ENCODE results near the gene LGMN. TPM values are rescaled to one million over a fixed set of nuclear protein-coding genes. Genes with fewer than 3 reads are reported as not detected.
A peak's percentile ranks its signal among the peaks of the same experiment; 100 is the strongest.
"Not testable (repeated sequence)": the region's sequence is repeated elsewhere in the genome, so short reads cannot be mapped to it uniquely, and the experiment has no call there.

LGMN gene
- total RNA-seq, 2 donors from 2014 or later = 70.0 to 107 TPM

DNA sequence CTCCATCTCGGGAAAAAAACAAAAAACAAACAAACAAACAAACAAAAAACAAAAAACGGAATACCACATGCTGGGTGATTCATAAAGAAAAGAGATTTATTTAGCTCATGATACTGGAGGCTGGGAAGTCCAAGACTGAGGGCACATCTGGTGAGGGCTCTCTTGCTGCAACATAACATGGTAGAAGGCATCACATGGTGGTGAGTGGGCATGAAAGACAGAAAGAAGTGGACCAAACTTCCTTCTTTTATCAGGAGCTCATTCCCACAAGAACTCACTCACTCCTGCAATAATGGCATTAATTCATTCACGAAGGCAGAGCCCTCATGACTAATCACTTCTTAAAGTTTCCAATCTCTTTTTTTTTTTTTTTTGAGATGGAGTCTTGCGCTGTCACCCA lies 8.0 kb upstream of the LGMN start:
- Histone ChIP-seq H3K27ac (no peak overlapping the region), H3K36me3 (no peaks in the 10 kb centered on the region), H3K27me3 (no peaks in the 10 kb centered on the region), H3K9ac (ENCODE audit: low read depth in 2 of 2, low read length in 2 of 2) (no peak overlapping the region), H3K9me3 (no peaks in the 10 kb centered on the region), H3K4me3 (no peak overlapping the region), H3K4me1 (no peaks in the 10 kb centered on the region)
- intact Hi-C loops (cut with DNase I) = no loop called here
- DNase-seq = no peak
- TF ChIP-seq, protein P1, sequence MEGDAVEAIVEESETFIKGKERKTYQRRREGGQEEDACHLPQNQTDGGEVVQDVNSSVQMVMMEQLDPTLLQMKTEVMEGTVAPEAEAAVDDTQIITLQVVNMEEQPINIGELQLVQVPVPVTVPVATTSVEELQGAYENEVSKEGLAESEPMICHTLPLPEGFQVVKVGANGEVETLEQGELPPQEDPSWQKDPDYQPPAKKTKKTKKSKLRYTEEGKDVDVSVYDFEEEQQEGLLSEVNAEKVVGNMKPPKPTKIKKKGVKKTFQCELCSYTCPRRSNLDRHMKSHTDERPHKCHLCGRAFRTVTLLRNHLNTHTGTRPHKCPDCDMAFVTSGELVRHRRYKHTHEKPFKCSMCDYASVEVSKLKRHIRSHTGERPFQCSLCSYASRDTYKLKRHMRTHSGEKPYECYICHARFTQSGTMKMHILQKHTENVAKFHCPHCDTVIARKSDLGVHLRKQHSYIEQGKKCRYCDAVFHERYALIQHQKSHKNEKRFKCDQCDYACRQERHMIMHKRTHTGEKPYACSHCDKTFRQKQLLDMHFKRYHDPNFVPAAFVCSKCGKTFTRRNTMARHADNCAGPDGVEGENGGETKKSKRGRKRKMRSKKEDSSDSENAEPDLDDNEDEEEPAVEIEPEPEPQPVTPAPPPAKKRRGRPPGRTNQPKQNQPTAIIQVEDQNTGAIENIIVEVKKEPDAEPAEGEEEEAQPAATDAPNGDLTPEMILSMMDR (IDR thresholded peaks at IDR 0.05) = no peak

DNA sequence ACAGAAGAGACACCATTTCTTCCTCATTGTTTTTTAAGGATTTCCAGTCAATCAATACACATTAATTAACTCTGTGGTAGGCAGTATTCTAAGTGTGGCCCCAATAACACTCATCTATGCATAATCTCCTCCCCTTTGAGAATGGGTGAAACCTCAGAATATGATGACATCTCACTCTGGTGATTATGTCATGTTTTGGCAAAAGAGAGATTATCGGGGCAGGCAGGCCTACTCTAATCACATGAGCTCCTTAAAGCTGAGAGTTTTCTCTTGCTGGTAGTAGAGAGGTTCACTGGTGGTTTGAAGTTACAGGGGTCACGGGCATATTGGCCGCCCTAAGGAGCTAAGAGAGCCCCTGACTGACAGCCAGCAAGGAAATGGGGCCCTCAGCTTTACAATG lies 7.1 kb upstream of the LGMN start:
- intact Hi-C loops (cut with DNase I) = no loop called here
- Histone ChIP-seq H3K4me1 (no peaks in the 10 kb centered on the region), H3K4me3 (no peak overlapping the region), H3K36me3 (no peaks in the 10 kb centered on the region), H3K9me3 (no peaks in the 10 kb centered on the region), H3K27ac (no peak overlapping the region), H3K9ac (ENCODE audit: low read depth in 2 of 2, low read length in 2 of 2) (no peak overlapping the region), H3K27me3 (no peaks in the 10 kb centered on the region)
- no peak for DNase-seq
- TF ChIP-seq, protein P1 (IDR thresholded peaks at IDR 0.05) = no peak

DNA sequence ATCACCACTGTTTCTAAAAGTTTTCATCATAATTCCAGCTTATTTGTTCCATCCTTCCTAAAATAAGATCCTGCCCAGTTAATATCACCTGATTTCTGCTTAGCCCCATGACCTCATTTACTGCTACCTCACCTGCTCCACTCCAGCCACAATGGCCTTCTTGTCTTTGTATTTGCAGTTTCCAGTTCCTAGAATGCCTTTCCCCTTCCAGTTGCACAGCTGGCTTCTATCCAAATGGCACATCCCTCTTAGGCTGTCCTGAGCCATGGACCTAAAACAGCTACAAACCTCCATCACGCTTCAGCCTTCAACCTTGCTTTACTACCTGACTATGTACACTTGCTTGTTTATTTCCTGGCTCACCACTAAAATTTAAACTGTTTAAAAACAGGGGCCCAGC lies 6.5 kb upstream of the LGMN start:
- H3K4me1 ChIP-seq = no peaks in the 10 kb centered on the region
- intact Hi-C loops (cut with DNase I) = no loop called here
- TF ChIP-seq, protein P1 (IDR thresholded peaks at IDR 0.05) = no peak
- no peaks in the 10 kb centered on the region for H3K9me3 ChIP-seq
- H3K9ac ChIP-seq (ENCODE audit: low read depth in 2 of 2, low read length in 2 of 2) = no peak overlapping the region
- H3K4me3 ChIP-seq = no peak overlapping the region
- H3K36me3 ChIP-seq = no peaks in the 10 kb centered on the region
- H3K27ac ChIP-seq = no peak overlapping the region
- no peak for DNase-seq
- no peaks in the 10 kb centered on the region for H3K27me3 ChIP-seq

DNA sequence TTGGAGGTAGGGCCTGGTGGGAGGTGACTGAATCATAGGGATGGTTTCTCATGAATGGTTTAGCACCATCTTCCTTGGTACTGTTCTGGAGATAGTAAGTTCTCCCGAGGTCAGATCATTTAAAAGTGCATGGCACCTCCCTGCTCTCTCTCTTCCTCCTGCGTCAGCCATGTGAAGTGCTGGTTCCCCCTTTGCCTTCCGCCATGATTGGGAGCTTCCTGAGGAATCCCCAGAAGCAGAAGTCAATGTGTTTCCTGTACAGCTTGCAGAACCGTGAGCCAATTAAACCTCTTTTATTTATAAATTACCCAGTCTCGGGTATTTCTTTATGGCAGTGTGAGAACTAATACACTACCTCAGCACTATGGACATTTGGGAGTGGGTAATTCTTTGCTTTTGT lies 4.8 kb upstream of the LGMN start:
- H3K9ac ChIP-seq (ENCODE audit: low read depth in 2 of 2, low read length in 2 of 2) = no peak overlapping the region
- no peaks in the 10 kb centered on the region for H3K4me1 ChIP-seq
- H3K4me3 ChIP-seq = no peak overlapping the region
- H3K36me3 ChIP-seq = no peaks in the 10 kb centered on the region
- no peaks in the 10 kb centered on the region for H3K27me3 ChIP-seq
- DNase-seq = no peak
- intact Hi-C loops (cut with DNase I) = no loop called here
- no peak overlapping the region for H3K27ac ChIP-seq
- TF ChIP-seq, protein P1 (IDR thresholded peaks at IDR 0.05) = no peak
- no peaks in the 10 kb centered on the region for H3K9me3 ChIP-seq

DNA sequence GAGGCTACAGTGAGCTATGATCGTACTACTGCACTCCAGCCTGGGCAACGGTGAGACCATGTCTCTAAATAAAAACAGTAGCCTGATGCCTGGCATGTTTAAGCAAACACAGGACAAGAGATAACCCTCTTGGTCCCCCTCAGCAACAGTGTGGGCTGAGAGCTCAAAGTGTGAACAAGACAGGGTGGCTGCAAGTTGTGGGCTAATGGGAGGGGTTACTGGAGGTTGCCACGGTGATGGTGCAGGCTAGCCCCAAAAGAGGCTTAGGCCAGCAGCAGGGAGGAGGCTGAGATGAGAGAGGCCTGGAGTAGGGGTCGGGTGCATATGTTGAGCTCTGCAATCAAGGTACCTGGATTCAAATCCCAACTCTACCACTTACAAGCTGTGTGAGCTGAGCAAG lies 3.4 kb upstream of the LGMN start:
- intact Hi-C loops (cut with DNase I) = no loop called here
- Histone ChIP-seq H3K4me1 (no peaks in the 10 kb centered on the region), H3K9me3 (no peaks in the 10 kb centered on the region), H3K9ac (ENCODE audit: low read depth in 2 of 2, low read length in 2 of 2) (peak overlapping the region in 1 of 2 donors; percentile 12), H3K27ac (no peak overlapping the region), H3K36me3 (no peaks in the 10 kb centered on the region), H3K4me3 (no peak overlapping the region), H3K27me3 (no peaks in the 10 kb centered on the region)
- DNase-seq = no peak
- TF ChIP-seq, protein P1 (IDR thresholded peaks at IDR 0.05) = no peak

DNA sequence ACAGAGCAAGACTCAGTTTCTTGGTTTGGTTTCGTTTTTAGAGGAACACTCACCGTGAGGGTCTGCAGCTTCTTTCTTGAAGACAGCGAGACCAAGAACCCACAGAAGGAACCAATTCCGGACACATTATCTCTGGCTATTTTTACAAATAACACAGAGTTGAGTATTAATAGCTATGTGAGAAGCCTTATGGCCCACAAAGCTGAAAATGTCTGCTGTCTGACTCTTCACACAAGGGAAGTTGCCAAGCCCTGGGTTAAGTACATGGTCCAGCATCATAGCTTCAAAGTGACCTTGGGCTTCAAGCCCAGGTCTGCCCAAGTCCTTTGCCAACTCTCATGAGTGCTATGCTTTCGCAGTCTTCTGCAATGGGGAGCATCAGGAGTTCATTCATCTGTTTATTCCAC lies 2.6 kb upstream of the LGMN start:
- no peaks in the 10 kb centered on the region for H3K36me3 ChIP-seq
- H3K9me3 ChIP-seq = no peaks in the 10 kb centered on the region
- H3K27ac ChIP-seq = no peak overlapping the region
- no peak for DNase-seq
- H3K4me1 ChIP-seq = no peaks in the 10 kb centered on the region
- H3K4me3 ChIP-seq = no peak overlapping the region
- TF ChIP-seq, protein P1 (IDR thresholded peaks at IDR 0.05) = no peak
- intact Hi-C loops (cut with DNase I) = no loop called here
- H3K27me3 ChIP-seq = no peaks in the 10 kb centered on the region
- H3K9ac ChIP-seq (ENCODE audit: low read depth in 2 of 2, low read length in 2 of 2) = peak overlapping the region in 1 of 2 donors; percentile 2

DNA sequence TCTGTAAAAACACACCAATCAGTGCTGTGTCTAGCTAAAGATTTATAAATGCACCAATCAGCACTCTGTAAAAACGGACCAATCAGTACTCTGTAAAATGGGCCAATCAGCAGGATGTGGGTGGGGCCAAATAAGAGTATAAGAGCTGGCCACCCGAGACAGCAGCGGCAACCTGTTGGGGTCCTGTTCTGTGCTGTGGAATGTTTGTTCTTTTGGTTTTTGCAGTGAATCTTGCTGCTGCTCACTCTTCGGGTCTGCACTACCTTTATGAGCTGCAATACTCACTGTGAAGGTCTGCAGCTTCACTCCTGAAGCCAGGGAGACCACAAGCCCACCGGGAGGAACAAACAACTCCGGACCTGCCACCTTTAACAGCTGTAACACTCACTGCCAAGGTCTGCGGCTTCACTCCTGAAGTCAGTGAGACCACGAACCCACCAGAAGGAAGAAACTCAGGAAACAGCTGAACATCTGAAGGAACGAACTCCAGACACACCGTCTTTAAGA lies 1.8 kb upstream of the LGMN start:
- intact Hi-C loops (cut with DNase I); H3K27ac ChIP-seq; H3K4me1 ChIP-seq; H3K36me3 ChIP-seq; H3K9ac ChIP-seq (ENCODE audit: low read depth in 2 of 2, low read length in 2 of 2); DNase-seq; H3K9me3 ChIP-seq; H3K4me3 ChIP-seq; H3K27me3 ChIP-seq: not testable (repeated sequence)
